CD14-positive monocyte (primary cell): ENCODE results near the gene TAF7. TPM values are rescaled to one million over a fixed set of nuclear protein-coding genes. Genes with fewer than 3 reads are reported as not detected.

Experiments
- DNase-seq, 3 donors: peaks; one replicate each; pipeline ENCODE4 v3.0.0-alpha.2; 2011 to 2022
- H2AFZ ChIP-seq: 2 replicates; pipeline ENCODE4 v1.6.0; 2012; ENCODE audit warnings: mild to moderate bottlenecking, low read depth, low read length, inconsistent platforms; ENCODE audit not compliant: insufficient read depth, poor library complexity, severe bottlenecking
- H3K27ac ChIP-seq, 2 donors: 1 replicate in 1 of 2; 2 replicates in 1 of 2; pipeline ENCODE4 v1.5.1; 2012 to 2013; ENCODE audit warnings: low read length in 2 of 2, control low read depth in 1 of 2, inconsistent platforms in 1 of 2, low read depth in 1 of 2, mild to moderate bottlenecking in 1 of 2
- H3K27me3 ChIP-seq, 2 donors: one replicate each; pipeline versions ENCODE4 v1.6.0 to v1.6.1; 2011 to 2013; ENCODE audit warnings: low read length in 2 of 2; ENCODE audit not compliant: control insufficient read depth in 2 of 2, insufficient read depth in 2 of 2
- H3K36me3 ChIP-seq, 2 donors: replicated peaks in 1 of 2; 1 replicate in 1 of 2; 2 replicates in 1 of 2; pipeline versions ENCODE4 v1.5.1 to v1.6.1; 2012 to 2013; ENCODE audit warnings: low read length in 2 of 2, control low read depth in 1 of 2, inconsistent platforms in 1 of 2, mild to moderate bottlenecking in 1 of 2; ENCODE audit not compliant: insufficient read depth in 2 of 2, control insufficient read depth in 1 of 2
- H3K4me1 ChIP-seq, 2 donors: 1 replicate in 1 of 2; 2 replicates in 1 of 2; pipeline versions ENCODE4 v1.5.1 to v1.6.1; 2012 to 2013; ENCODE audit warnings: low read length in 2 of 2, control low read depth in 1 of 2, inconsistent platforms in 1 of 2, mild to moderate bottlenecking in 1 of 2, moderate library complexity in 1 of 2; ENCODE audit not compliant: insufficient read depth in 2 of 2, control insufficient read depth in 1 of 2
- H3K4me2 ChIP-seq: replicated peaks from 2 replicates; pipeline ENCODE3; 2012; ENCODE audit warnings: low read length, moderate library complexity, mild to moderate bottlenecking; ENCODE audit not compliant: poor library complexity, severe bottlenecking; ENCODE audit errors: extremely low read depth
- H3K4me3 ChIP-seq, 3 experiments: fragments of 200-600 bp in 1 of 3; sonication (generic) in 1 of 3; replicated peaks in 1 of 3; 1 replicate in 2 of 3; 2 replicates in 1 of 3; pipeline ENCODE4 v1.5.1; 2011 to 2013; ENCODE audit warnings: low read length in 3 of 3, mild to moderate bottlenecking in 3 of 3, control low read depth in 2 of 3, low read depth in 2 of 3, inconsistent platforms in 1 of 3, moderate library complexity in 1 of 3
- H3K79me2 ChIP-seq: 2 replicates; pipeline ENCODE4 v1.6.0; 2012; ENCODE audit warnings: mild to moderate bottlenecking, control low read depth, inconsistent platforms, low read length, moderate library complexity; ENCODE audit not compliant: insufficient read depth
- H3K9ac ChIP-seq: 2 replicates; pipeline ENCODE4 v1.6.0; 2017; ENCODE audit warnings: low read length, mild to moderate bottlenecking; ENCODE audit not compliant: insufficient read depth, poor library complexity, severe bottlenecking
- H3K9me3 ChIP-seq, 2 donors: replicated peaks in 1 of 2; 1 replicate in 1 of 2; 2 replicates in 1 of 2; pipeline versions ENCODE4 v1.5.1 to v1.6.1; 2012 to 2013; ENCODE audit warnings: low read length in 2 of 2, control low read depth in 1 of 2; ENCODE audit not compliant: control insufficient read depth in 1 of 2, insufficient read depth in 1 of 2
- H4K20me1 ChIP-seq: 2 replicates; pipeline ENCODE4 v1.6.0; 2012; ENCODE audit warnings: mild to moderate bottlenecking, low read length, control low read depth, moderate library complexity; ENCODE audit not compliant: insufficient read depth
- H3K27ac Mint-ChIP-seq, 7 donors: one replicate each; pipeline ENCODE4 v1.8.0; 2020; ENCODE audit warnings: mild to moderate bottlenecking in 7 of 7, mixed read lengths in 7 of 7, moderate library complexity in 6 of 7, inconsistent platforms in 2 of 7
- H3K27me3 Mint-ChIP-seq, 3 donors: one replicate each; pipeline ENCODE4 v1.8.0; 2021 to 2022; ENCODE audit warnings: low read depth in 3 of 3, mild to moderate bottlenecking in 3 of 3, mixed read lengths in 3 of 3, moderate library complexity in 3 of 3, inconsistent platforms in 1 of 3
- H3K36me3 Mint-ChIP-seq, 2 donors: one replicate each; pipeline ENCODE4 v1.8.0; 2020; ENCODE audit warnings: mixed read lengths in 2 of 2, inconsistent platforms in 1 of 2, mild to moderate bottlenecking in 1 of 2
- H3K4me1 Mint-ChIP-seq: one replicate; pipeline ENCODE4 v1.8.0; 2020; ENCODE audit warnings: mild to moderate bottlenecking, mixed read lengths
- H3K4me3 Mint-ChIP-seq, 2 donors: one replicate each; pipeline ENCODE4 v1.8.0; 2020; ENCODE audit warnings: mild to moderate bottlenecking in 2 of 2, mixed read lengths in 2 of 2, moderate library complexity in 1 of 2
- H3K9me3 Mint-ChIP-seq, 7 donors: one replicate each; pipeline ENCODE4 v1.8.0; 2020 to 2022; ENCODE audit warnings: mixed read lengths in 7 of 7, mild to moderate bottlenecking in 6 of 7, moderate library complexity in 6 of 7, inconsistent platforms in 2 of 7
- CTCF ChIP-seq: fragments of 200-600 bp; IDR thresholded peaks from one replicate; pipeline ENCODE4 v1.8.0; 2022; ENCODE audit warnings: antibody characterized with exemption, mild to moderate bottlenecking
- WGBS: methylation state at CpG from one replicate; pipeline ENCODE4 v1.1.5; 2013; ENCODE audit warnings: missing lambda C conversion rate; ENCODE audit not compliant: insufficient coverage; 5-methylcytosine and 5-hydroxymethylcytosine counted together
- intact Hi-C, 2 donors: fragments of 100-400 bp; cut with micrococcal nuclease; formaldehyde crosslinking; loops; one replicate each; pipeline versions ENCODE4 v1.15.0 to v1.15.1; 2023
- polyA plus RNA-seq, 3 donors: library from polyadenylated mRNA; depleted of rRNA in 1 of 3; unstranded in 2 of 3; stranded (reverse) in 1 of 3; fragments of 300-500 nt in 2 of 3; fragments of >200 nt in 1 of 3; fragmentation: Illumina TruSeq in 2 of 3; gene quantifications; 1 replicate in 2 of 3; 2 replicates in 1 of 3; pipeline ENCODE4 v1.2.3, GENCODE V29; 2012 to 2021

The TAF7 gene
- polyA plus RNA-seq, 3 donors = 11.8 to 57.5 (median 52.7) TPM

- Histone ChIP-seq H3K4me3 (no peak overlapping the region), H3K36me3 (no peaks in the 10 kb centered on the region), H3K9me3 (peaks cover 54 to 75% of the 10 kb centered on the region in 2 donors), H2AFZ (no peak overlapping the region), H4K20me1 (no peaks in the 10 kb centered on the region), H3K4me2 (no peak overlapping the region), H3K4me1 (no peaks in the 10 kb centered on the region), H3K79me2 (no peaks in the 10 kb centered on the region), H3K9ac (no peak overlapping the region), H3K27ac (no peak overlapping the region), H3K27me3 (peaks cover 30 to 91% of the 10 kb centered on the region in 2 donors)
- intact Hi-C loops = no loop called here
- Mint-ChIP-seq H3K27me3 (peaks cover 37 to 65% (median 59%) of the 10 kb centered on the region in 3 donors), H3K36me3 (peaks cover 10 to 12% of the 10 kb centered on the region in 2 donors), H3K9me3 (peaks cover 39 to 80% (median 62%) of the 10 kb centered on the region in 7 donors), H3K4me1 (peaks cover 2% of the 10 kb centered on the region), H3K4me3 (no peak overlapping the region), H3K27ac (no peak overlapping the region)
- TF ChIP-seq CTCF = no peak
- no peak for DNase-seq
- WGBS = 64% methylated on average over 4 of the region's 5 CpGs
Observed at GRCh38 chr5:141356133-141356532, 35.5 kb upstream of the TAF7 start.

GRCh38 chr5:141355641-141356040 lies 35.1 kb upstream of the TAF7 start:
- Histone ChIP-seq H3K4me1 (no peaks in the 10 kb centered on the region), H3K36me3 (no peaks in the 10 kb centered on the region), H3K27ac (no peak overlapping the region), H3K4me3 (no peak overlapping the region), H4K20me1 (no peaks in the 10 kb centered on the region), H3K9ac (no peak overlapping the region), H3K27me3 (peaks cover 31 to 91% of the 10 kb centered on the region in 2 donors), H3K4me2 (no peak overlapping the region), H2AFZ (no peak overlapping the region), H3K79me2 (no peaks in the 10 kb centered on the region), H3K9me3 (peaks cover 53 to 75% of the 10 kb centered on the region in 2 donors)
- H3K9me3 Mint-ChIP-seq = peaks cover 38 to 80% (median 62%) of the 10 kb centered on the region in 7 donors
- no peak overlapping the region for H3K27ac Mint-ChIP-seq
- H3K4me3 Mint-ChIP-seq = no peak overlapping the region
- H3K4me1 Mint-ChIP-seq = peaks cover 2% of the 10 kb centered on the region
- H3K36me3 Mint-ChIP-seq = peaks cover 9 to 10% of the 10 kb centered on the region in 2 donors
- no peak for TF ChIP-seq CTCF
- H3K27me3 Mint-ChIP-seq = peaks cover 33 to 64% (median 59%) of the 10 kb centered on the region in 3 donors
- intact Hi-C loops = no loop called here
- DNase-seq = no peak
- 48% methylated on average over 23 of the region's 24 CpGs for WGBS
